Tibial artery (tissue), 4 donors: Measurements from ENCODE around the gene SCFD2.

ENCODE experiments used
- DNase-seq, 2 donors: peaks; one replicate each; pipeline ENCODE4 v3.0.0-alpha.2; 2019
- H3K27ac ChIP-seq, 2 donors: fragments of 200-600 bp; sonication (generic) in 1 of 2; 1 replicate in 1 of 2; 2 replicates in 1 of 2; pipeline ENCODE4 v1.5.1; 2018 to 2019; ENCODE audit warnings: mild to moderate bottlenecking in 1 of 2
- H3K27me3 ChIP-seq, 2 donors: fragments of 200-600 bp; sonication (generic) in 1 of 2; one replicate each; pipeline versions ENCODE4 v1.5.1 to v1.6.0; 2016 to 2019
- H3K36me3 ChIP-seq, 3 donors: fragments of 200-600 bp; sonication (generic) in 2 of 3; one replicate each; pipeline ENCODE4 v1.5.1; 2016 to 2019; ENCODE audit warnings: mild to moderate bottlenecking in 2 of 3
- H3K4me1 ChIP-seq, 4 donors: fragments of 200-600 bp; sonication (generic) in 2 of 4; 1 replicate in 3 of 4; 2 replicates in 1 of 4; pipeline ENCODE4 v1.5.1; 2016 to 2019
- H3K4me3 ChIP-seq, 2 donors: fragments of 200-600 bp; sonication (generic) in 1 of 2; 1 replicate in 1 of 2; 2 replicates in 1 of 2; pipeline ENCODE4 v1.5.1; 2018 to 2019; ENCODE audit warnings: mild to moderate bottlenecking in 2 of 2
- H3K9me3 ChIP-seq, 3 donors: fragments of 200-600 bp; sonication (generic) in 1 of 3; one replicate each; pipeline ENCODE4 v1.5.1; 2016 to 2019
- intact Hi-C: fragments of 100-400 bp; cut with DNase I; formaldehyde crosslinking; loops from one replicate; pipeline ENCODE4 v1.15.0; 2023; ENCODE audit warnings: low total_unique reads
- TF ChIP-seq, protein P1 (sequence below), 2 experiments: fragments of 200-600 bp in 1 of 2; fragments of 450-650 bp in 1 of 2; IDR thresholded peaks; one replicate each; pipeline ENCODE4 v1.5.1; 2017 to 2019; ENCODE audit warnings: antibody characterized with exemption in 2 of 2, mild to moderate bottlenecking in 1 of 2, moderate library complexity in 1 of 2

SCFD2 gene

DNA sequence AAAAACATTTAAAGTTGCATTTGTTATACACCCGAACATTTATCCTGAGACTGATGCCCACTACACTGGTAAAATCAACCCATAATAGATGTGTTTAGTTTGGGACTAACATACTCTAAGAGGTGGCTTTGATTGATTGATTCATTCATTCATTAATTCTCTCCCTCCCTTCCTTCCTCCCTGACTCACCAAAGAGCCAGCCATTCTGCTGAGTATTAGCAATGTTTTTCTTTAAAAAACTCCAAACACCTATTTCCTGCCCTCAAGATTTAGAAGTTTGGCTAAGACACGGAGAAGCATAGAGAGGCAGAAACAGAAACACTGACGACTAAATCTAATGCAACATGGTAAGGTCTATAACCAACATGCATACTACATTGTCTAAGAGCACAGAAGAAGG lies 414.8 kb downstream of the SCFD2 start:
- Histone ChIP-seq H3K27me3 (no peaks in the 10 kb centered on the region), H3K4me3 (no peak overlapping the region), H3K4me1 (no peaks in the 10 kb centered on the region), H3K27ac (no peak overlapping the region), H3K9me3 (no peaks in the 10 kb centered on the region), H3K36me3 (no peaks in the 10 kb centered on the region)
- TF ChIP-seq, protein P1, sequence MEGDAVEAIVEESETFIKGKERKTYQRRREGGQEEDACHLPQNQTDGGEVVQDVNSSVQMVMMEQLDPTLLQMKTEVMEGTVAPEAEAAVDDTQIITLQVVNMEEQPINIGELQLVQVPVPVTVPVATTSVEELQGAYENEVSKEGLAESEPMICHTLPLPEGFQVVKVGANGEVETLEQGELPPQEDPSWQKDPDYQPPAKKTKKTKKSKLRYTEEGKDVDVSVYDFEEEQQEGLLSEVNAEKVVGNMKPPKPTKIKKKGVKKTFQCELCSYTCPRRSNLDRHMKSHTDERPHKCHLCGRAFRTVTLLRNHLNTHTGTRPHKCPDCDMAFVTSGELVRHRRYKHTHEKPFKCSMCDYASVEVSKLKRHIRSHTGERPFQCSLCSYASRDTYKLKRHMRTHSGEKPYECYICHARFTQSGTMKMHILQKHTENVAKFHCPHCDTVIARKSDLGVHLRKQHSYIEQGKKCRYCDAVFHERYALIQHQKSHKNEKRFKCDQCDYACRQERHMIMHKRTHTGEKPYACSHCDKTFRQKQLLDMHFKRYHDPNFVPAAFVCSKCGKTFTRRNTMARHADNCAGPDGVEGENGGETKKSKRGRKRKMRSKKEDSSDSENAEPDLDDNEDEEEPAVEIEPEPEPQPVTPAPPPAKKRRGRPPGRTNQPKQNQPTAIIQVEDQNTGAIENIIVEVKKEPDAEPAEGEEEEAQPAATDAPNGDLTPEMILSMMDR (IDR thresholded peaks at IDR 0.05) = no peak
- intact Hi-C loops = no loop called here
- no peak for DNase-seq

DNA sequence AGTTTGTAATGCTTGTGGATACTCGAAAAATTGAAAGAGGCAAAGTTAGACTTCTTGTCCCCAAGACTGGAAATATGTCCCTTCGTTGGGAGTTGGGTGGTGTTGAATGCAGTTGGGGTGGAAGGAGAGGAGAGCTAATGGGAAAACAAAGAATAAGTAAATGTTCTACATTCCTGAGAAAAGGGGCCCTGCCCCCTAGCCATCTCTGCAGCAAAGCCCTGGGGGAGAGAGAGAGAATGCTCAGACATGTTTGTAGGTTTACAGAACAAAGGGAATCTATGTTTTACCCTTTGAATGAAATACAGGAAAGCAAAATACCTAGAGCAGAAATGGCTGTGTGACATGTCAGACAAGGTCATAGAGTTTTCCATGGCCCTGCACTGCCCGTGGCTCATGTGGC lies 415.6 kb downstream of the SCFD2 start:
- Histone ChIP-seq H3K27ac (no peak overlapping the region), H3K36me3 (no peaks in the 10 kb centered on the region), H3K4me1 (no peaks in the 10 kb centered on the region), H3K4me3 (no peak overlapping the region), H3K27me3 (no peaks in the 10 kb centered on the region), H3K9me3 (no peaks in the 10 kb centered on the region)
- DNase-seq = no peak
- TF ChIP-seq, protein P1 (IDR thresholded peaks at IDR 0.05) = no peak
- intact Hi-C loops = no loop called here

- intact Hi-C loops = no loop called here
- no peak for DNase-seq
- TF ChIP-seq, protein P1 (IDR thresholded peaks at IDR 0.05) = no peak
Observed at GRCh38 chr4:52949336-52949735, 416.5 kb downstream of the SCFD2 start.

GRCh38 chr4:52948057-52948423 lies 417.8 kb downstream of the SCFD2 start:
- TF ChIP-seq, protein P1 (IDR thresholded peaks at IDR 0.05) = no peak
- H3K36me3 ChIP-seq = no peaks in the 10 kb centered on the region
- no peak overlapping the region for H3K27ac ChIP-seq
- H3K4me1 ChIP-seq = no peaks in the 10 kb centered on the region
- H3K9me3 ChIP-seq = no peaks in the 10 kb centered on the region
- H3K4me3 ChIP-seq = no peak overlapping the region
- intact Hi-C loops = no loop called here
- H3K27me3 ChIP-seq = no peaks in the 10 kb centered on the region
- DNase-seq = no peak

More at GRCh38 chr4:52949336-52949735, 416.5 kb downstream of the SCFD2 start:
- Histone ChIP-seq H3K27me3 (no peaks in the 10 kb centered on the region), H3K4me3 (no peak overlapping the region), H3K4me1 (no peaks in the 10 kb centered on the region), H3K36me3 (no peaks in the 10 kb centered on the region), H3K9me3 (no peaks in the 10 kb centered on the region), H3K27ac (no peak overlapping the region)

DNA sequence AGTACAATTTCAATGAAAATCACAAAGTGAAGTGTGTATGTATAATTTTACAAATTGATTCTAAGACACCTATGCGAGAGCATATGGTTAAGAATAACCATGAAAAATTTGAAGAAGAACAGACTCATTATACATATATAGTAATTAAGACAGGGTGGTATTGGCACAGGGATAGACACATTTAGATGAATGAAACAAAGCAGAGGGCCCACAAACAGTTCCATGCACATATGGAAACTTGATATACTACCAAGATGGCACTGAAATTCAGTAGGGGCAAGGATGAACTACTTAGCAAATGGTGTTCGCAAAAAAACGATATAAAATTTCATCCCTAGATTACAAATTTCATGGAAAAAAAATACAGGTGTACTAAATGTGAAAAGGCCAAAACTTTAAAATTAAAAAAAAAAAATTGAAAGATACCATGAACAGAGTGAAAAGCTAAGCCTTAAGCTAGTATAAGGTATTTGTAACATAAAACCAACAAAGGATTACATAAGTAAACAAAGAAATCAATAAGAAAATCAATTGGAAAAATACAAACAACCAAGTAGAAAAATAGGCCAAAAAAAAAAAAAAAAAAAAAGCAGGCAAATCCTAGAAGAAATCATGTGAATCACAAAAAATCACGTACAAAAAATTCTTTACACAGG lies 418.3 kb downstream of the SCFD2 start:
- intact Hi-C loops = no loop called here
- H3K9me3 ChIP-seq = no peaks in the 10 kb centered on the region
- H3K4me3 ChIP-seq = no peak overlapping the region
- H3K36me3 ChIP-seq = no peaks in the 10 kb centered on the region
- H3K4me1 ChIP-seq = no peaks in the 10 kb centered on the region
- H3K27me3 ChIP-seq = no peaks in the 10 kb centered on the region
- TF ChIP-seq, protein P1 (IDR thresholded peaks at IDR 0.05) = no peak
- DNase-seq = no peak
- no peak overlapping the region for H3K27ac ChIP-seq

DNA sequence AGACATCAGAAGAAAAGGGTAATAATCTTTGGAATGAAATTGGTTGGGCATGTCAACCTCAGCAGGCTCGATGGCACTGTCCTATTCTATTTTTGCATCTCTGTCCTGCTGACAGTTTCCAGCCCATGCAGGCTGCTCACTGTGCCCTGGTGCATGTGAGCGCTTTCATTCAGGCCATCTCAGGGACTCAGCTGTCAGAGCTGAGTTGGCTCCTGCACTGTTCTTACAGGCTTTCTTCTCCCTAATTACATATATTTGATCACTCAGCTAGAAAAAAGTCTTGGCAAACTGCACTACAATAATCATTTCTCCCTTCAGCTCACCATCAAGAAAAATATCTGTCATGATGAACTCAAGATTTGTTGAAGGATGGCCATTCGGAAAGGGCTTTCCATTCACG lies 419.0 kb downstream of the SCFD2 start:
- no peaks in the 10 kb centered on the region for H3K4me1 ChIP-seq
- H3K9me3 ChIP-seq = no peaks in the 10 kb centered on the region
- intact Hi-C loops = no loop called here
- no peak overlapping the region for H3K27ac ChIP-seq
- H3K27me3 ChIP-seq = no peaks in the 10 kb centered on the region
- H3K4me3 ChIP-seq = no peak overlapping the region
- no peaks in the 10 kb centered on the region for H3K36me3 ChIP-seq
- DNase-seq = no peak
- TF ChIP-seq, protein P1 (IDR thresholded peaks at IDR 0.05) = no peak
